ENCODE data around the gene USP7. TPM values are rescaled to one million over a fixed set of nuclear protein-coding genes. Genes with fewer than 3 reads are reported as not detected.

Gene USP7
- total RNA-seq, 1 donor from 2014 or later, result 188 TPM

DNA sequence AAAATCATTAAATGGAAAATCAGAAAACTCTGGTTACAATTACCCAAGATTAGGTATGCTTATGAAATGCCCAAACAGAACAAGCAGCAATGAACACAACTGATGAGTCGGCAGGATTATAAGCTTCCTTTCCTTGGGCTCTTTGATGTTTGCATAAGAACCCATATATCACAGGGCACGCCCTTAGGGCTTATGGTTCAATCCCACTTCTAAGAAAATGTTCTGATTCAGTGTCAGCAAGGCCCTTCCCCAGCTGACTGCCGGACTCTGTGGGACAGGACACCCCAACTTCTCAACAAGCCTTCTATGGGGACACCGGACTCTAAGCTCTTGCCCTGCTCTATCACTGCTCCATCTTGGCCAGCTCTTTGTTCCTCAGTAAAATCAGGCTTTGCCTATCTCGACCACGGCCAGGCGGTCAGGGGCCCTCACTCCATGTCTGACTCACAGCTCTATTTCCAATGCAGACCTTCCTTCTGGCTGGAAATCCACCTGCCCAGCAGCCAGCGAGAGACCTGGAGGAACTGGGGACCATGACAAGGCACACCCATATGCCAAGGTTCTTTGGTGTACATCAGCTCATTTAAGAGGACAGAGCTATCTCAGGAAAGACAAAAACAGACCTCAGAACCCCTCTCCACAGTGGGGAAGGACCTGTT is 54.8 kb downstream of the USP7 start:
- intact Hi-C loops (cut with micrococcal nuclease), result no loop called here
- no peak for DNase-seq (ENCODE audit: low spot score)
- Mint-ChIP-seq H3K27me3 (ENCODE audit: insufficient read depth) (no peaks in the 10 kb centered on the region), H3K27ac (peak overlapping the region; percentile 76), H3K9me3 (no peaks in the 10 kb centered on the region), H3K36me3 (ENCODE audit: low read depth) (peaks cover 52% of the 10 kb centered on the region), H3K4me1 (ENCODE audit: low read depth) (peaks cover 40% of the 10 kb centered on the region), H3K4me3 (no peak overlapping the region)

DNA sequence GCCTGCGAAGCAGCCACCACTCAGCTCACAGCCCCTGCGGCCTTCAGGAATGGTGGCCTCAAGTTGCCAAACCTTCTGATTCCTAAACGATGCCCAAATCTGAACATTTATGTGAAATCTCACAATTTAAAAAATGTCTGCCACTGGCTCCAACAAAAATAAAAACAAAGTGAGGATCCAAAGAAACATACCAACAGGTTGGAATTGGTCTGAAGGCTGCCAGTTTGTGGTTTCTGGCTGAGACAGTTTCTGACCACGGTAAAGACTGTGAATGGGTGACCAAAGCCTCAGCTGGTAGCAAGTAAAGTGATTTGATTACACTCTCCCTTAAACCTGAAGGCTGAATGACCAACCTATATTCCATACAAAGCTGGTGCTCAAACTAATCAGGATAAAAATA is 56.6 kb downstream of the USP7 start:
- no peaks in the 10 kb centered on the region for H3K27me3 Mint-ChIP-seq (ENCODE audit: insufficient read depth)
- no peak overlapping the region for H3K27ac Mint-ChIP-seq
- H3K9me3 Mint-ChIP-seq, result no peaks in the 10 kb centered on the region
- intact Hi-C loops (cut with micrococcal nuclease), result loop anchor here (2.0 kb wide), 1 partner anchor 228 kb away; no protein-coding TSS in a partner anchor
- DNase-seq (ENCODE audit: low spot score), result no peak
- no peak overlapping the region for H3K4me3 Mint-ChIP-seq
- H3K4me1 Mint-ChIP-seq (ENCODE audit: low read depth), result peaks cover 40% of the 10 kb centered on the region
- peaks cover 53% of the 10 kb centered on the region for H3K36me3 Mint-ChIP-seq (ENCODE audit: low read depth)

DNA sequence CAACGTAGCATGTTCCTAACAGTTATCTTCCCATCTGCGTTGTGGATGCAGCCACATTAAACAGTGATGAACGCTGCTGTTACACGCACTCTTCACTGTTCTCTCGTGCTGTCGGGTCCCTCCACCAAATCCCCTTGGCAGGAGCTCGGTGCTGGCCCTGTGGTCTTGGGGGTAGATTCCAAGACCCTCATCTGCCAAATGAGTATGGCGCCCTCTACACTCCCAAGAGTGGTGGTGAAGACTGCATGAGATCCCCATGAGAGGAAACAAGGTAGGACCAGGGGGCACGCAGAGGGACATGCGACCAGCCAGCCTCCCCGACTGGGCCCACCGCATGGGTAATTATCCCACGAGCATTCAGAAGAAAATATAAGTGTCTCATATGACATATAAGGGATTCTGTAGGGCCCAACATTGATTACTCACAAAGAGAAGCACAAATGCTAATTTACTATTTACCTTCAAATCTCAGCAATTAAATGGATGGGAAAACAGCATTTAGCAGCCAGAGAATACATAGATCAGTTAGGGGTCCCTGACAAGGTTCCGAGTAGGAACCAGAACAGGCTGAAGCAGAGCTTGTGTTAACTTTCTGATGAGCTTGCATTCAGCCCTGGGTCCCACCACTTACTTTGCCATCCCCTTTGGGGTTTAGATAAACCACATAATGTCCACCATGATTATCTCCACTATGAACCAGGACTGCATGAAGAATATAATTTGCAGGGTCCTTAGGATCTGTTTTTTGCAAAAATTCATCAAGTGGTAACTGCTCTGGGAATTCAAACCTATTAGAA is 57.7 kb downstream of the USP7 start:
- no peak for DNase-seq (ENCODE audit: low spot score)
- H3K27ac Mint-ChIP-seq, result no peak overlapping the region
- no peaks in the 10 kb centered on the region for H3K27me3 Mint-ChIP-seq (ENCODE audit: insufficient read depth)
- H3K36me3 Mint-ChIP-seq (ENCODE audit: low read depth), result peaks cover 56% of the 10 kb centered on the region
- H3K4me1 Mint-ChIP-seq (ENCODE audit: low read depth), result peaks cover 31% of the 10 kb centered on the region
- no peaks in the 10 kb centered on the region for H3K9me3 Mint-ChIP-seq
- intact Hi-C loops (cut with micrococcal nuclease), result loop anchor here (1.0 to 2.0 kb wide), 3 partner anchors 30 to 229 kb away; no protein-coding TSS in a partner anchor
- H3K4me3 Mint-ChIP-seq, result no peak overlapping the region

DNA sequence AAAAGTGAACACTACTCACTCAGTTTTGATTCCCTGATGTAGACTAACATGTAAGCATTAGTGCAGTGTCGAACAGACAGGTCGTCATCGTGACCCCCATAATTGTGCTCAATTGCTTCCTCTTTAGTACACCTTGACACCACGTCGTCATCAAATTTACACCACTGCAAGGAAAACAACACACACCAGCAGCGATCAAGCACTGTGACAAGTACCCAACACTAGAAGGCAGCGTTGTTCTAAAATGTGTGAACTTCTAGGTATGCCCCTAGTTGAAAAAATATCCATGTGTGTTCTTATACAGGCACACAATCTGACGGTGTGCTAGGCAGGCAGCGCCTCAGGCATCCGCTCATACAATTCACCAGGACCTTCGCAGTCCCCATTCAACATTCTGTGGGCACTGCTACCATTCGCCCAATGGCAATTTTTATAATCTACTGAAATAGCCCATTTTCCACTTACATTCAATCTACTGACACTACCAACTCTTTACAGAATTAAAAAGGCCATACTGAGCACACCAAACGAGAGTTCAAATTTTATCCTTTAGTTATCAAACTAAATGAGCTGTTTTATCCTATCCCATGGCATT is 58.4 kb downstream of the USP7 start:
- Mint-ChIP-seq H3K9me3 (no peaks in the 10 kb centered on the region), H3K4me3 (no peak overlapping the region), H3K27me3 (ENCODE audit: insufficient read depth) (no peaks in the 10 kb centered on the region), H3K27ac (no peak overlapping the region), H3K4me1 (ENCODE audit: low read depth) (peaks cover 24% of the 10 kb centered on the region), H3K36me3 (ENCODE audit: low read depth) (peaks cover 55% of the 10 kb centered on the region)
- DNase-seq (ENCODE audit: low spot score), result no peak
- intact Hi-C loops (cut with micrococcal nuclease), result loop anchor here (1.0 kb wide), 2 partner anchors 31 to 103 kb away; no protein-coding TSS in a partner anchor

DNA sequence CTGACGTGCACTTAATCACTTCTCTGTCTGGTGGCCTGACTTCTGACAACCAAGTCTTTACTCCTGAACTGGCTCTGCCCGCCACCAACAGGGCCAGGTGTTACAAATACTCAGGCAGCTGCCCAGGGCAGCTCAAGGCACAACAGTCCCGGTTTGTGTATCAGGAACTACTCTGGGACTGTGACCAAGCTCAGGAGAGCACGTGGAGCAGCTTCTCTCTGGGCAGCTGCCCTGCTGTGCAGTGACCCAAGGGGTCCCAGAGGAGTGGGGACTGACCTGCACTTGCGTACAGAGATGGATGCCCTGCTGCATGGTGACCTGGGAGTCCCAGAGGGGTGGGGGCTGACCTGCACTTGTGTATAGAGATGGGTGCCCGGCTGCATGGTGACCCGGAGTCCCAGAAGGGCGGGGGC is 59.7 kb downstream of the USP7 start:
- intact Hi-C loops (cut with micrococcal nuclease), result no loop called here
- Mint-ChIP-seq H3K4me3 (no peak overlapping the region), H3K36me3 (ENCODE audit: low read depth) (peaks cover 64% of the 10 kb centered on the region), H3K27me3 (ENCODE audit: insufficient read depth) (no peaks in the 10 kb centered on the region), H3K27ac (peak overlapping the region; percentile 12), H3K4me1 (ENCODE audit: low read depth) (peaks cover 16% of the 10 kb centered on the region), H3K9me3 (no peaks in the 10 kb centered on the region)
- no peak for DNase-seq (ENCODE audit: low spot score)

DNA sequence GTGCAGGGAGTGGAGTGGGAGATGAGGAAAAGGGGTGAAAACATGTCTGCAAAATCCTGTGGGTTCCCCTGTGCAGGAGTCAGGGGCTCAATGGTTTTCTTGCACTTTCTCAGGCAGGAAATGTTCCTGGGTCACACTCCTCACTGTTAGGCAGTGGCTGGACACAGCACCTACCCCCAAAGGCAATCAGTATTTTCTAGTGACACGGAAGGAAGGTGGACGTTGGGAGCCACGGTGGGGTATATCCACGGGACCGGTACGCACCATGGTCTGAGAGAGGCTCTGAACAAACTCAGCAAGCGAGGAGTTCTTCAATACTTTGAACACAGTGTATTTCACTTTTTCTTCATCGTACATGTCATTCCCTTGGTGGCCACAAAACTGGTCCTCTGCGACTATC is 60.7 kb downstream of the USP7 start:
- Mint-ChIP-seq H3K4me3 (no peak overlapping the region), H3K4me1 (ENCODE audit: low read depth) (peaks cover 6% of the 10 kb centered on the region), H3K9me3 (no peaks in the 10 kb centered on the region), H3K27ac (no peak overlapping the region), H3K27me3 (ENCODE audit: insufficient read depth) (no peaks in the 10 kb centered on the region), H3K36me3 (ENCODE audit: low read depth) (peaks cover 65% of the 10 kb centered on the region)
- no peak for DNase-seq (ENCODE audit: low spot score)
- intact Hi-C loops (cut with micrococcal nuclease), result no loop called here

DNA sequence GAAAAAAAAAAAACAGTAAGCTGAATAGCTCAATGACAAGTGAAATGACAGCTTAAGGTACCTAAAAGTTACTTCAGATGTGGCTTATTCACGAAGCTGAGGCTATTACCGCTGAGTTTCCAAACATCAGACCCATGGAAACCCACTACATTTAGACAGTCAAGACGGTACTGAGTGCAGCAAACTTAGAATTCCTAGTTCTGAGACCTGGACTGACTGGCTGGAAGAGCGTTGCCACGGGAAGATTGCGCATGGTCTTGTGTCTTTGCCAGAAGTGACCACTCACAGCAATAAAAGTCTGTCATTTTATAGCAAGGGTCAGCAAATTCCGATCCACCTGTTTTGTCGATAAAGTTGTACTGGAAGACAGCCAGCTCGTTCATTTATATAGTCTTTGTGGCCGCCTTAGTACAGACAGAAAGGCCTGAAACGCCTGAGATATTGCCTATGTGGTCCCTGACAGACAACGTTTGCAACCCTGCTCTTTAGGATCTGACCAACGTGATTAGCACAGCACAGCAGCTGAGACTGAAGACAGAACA is 62.3 kb downstream of the USP7 start:
- H3K4me1 Mint-ChIP-seq (ENCODE audit: low read depth), result no peaks in the 10 kb centered on the region
- intact Hi-C loops (cut with micrococcal nuclease), result loop anchor here (2.0 kb wide), 1 partner anchor 19 kb away; no protein-coding TSS in a partner anchor
- H3K36me3 Mint-ChIP-seq (ENCODE audit: low read depth), result peaks cover 61% of the 10 kb centered on the region
- no peaks in the 10 kb centered on the region for H3K9me3 Mint-ChIP-seq
- H3K27me3 Mint-ChIP-seq (ENCODE audit: insufficient read depth), result no peaks in the 10 kb centered on the region
- DNase-seq (ENCODE audit: low spot score), result no peak
- no peak overlapping the region for H3K4me3 Mint-ChIP-seq
- H3K27ac Mint-ChIP-seq, result no peak overlapping the region

DNA sequence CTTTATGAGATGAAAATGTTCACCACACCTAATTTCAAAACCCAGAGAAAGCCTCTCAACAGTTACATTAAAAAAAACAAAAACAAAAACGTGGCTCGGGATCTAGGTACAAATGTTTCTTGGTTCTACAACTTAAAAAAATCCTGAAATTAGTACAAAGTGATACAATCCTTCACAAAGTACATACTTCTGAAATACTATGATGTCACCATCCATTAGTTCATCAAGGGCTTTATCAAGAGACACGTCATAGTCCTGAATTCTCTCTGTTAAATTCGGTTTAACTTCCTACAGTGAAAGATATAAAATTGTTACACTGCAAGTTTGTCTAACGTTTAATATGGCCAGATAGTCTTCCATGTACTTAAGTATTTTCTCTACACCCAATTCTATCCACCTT is 63.4 kb downstream of the USP7 start:
- no peak for DNase-seq (ENCODE audit: low spot score)
- H3K27ac Mint-ChIP-seq, result no peak overlapping the region
- H3K4me3 Mint-ChIP-seq, result no peak overlapping the region
- H3K36me3 Mint-ChIP-seq (ENCODE audit: low read depth), result peaks cover 55% of the 10 kb centered on the region
- no peaks in the 10 kb centered on the region for H3K4me1 Mint-ChIP-seq (ENCODE audit: low read depth)
- H3K27me3 Mint-ChIP-seq (ENCODE audit: insufficient read depth), result no peaks in the 10 kb centered on the region
- H3K9me3 Mint-ChIP-seq, result no peaks in the 10 kb centered on the region
- intact Hi-C loops (cut with micrococcal nuclease), result loop anchor here (2.0 kb wide), 1 partner anchor 20 kb away; no protein-coding TSS in a partner anchor

DNA sequence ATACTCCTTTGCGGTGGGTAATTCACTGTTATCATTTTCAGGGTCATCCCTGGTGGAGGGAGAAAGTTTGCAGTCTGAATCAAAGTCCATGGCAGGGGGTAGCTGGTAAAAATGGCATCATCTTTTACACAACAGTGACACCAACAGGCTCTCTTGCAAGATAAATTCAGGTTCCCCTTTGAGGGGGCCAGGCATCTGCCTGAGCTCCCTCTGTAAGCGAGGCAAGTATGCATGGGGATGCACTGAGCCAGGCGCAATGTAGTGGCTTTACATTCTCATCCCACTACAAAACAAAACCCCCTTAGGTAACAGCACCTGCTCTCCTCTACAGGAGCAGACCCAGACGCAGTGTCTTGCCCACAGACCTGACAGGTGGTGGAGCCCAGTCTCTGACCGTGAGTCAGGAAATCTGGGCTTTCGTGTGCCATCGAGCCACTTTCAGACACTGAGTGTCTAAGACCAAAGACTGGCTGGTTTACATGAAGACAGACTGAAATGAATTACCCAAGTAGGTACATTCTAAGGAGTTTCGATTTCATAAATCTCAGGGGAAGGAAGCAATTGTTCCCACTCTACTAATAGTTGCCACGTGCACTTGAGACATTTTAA is 63.9 kb downstream of the USP7 start:
- Mint-ChIP-seq H3K36me3 (ENCODE audit: low read depth) (peaks cover 56% of the 10 kb centered on the region), H3K4me3 (no peak overlapping the region), H3K27me3 (ENCODE audit: insufficient read depth) (no peaks in the 10 kb centered on the region), H3K9me3 (no peaks in the 10 kb centered on the region), H3K27ac (no peak overlapping the region), H3K4me1 (ENCODE audit: low read depth) (no peaks in the 10 kb centered on the region)
- intact Hi-C loops (cut with micrococcal nuclease), result loop anchor here (2.0 kb wide), 1 partner anchor 21 kb away; no protein-coding TSS in a partner anchor
- DNase-seq (ENCODE audit: low spot score), result no peak

DNA sequence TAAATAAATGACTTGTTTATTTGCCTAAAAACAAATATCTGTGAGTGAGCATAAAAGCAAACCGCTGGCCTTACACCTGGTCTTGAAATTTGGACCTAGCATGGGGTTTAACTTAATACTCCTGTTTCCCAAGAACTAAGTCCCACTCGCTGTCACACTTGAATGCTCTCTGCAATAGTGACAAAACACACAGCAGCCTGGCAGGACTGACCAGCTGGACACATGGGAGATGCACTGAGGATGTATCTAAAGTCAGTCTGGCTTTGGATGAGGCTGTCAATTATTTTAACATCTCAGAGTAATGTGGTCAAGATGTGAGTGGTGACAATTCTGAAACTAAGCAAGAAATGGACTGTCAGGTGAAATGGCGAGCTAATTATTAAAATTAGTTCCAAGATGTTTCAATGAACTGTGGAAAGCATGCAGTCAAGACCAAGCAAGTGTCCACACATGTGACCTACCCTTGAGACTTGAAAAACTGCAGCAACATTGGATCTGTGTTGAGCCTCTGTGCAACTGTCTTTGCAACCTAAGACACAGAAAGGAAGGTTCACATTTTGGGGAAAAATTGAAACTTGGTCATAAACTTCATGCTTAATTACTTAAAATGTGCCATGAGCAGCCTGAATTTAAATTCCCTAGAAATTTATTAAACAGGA is 64.9 kb downstream of the USP7 start:
- Mint-ChIP-seq H3K4me1 (ENCODE audit: low read depth) (no peaks in the 10 kb centered on the region), H3K9me3 (no peaks in the 10 kb centered on the region), H3K27ac (no peak overlapping the region), H3K27me3 (ENCODE audit: insufficient read depth) (no peaks in the 10 kb centered on the region), H3K4me3 (no peak overlapping the region), H3K36me3 (ENCODE audit: low read depth) (peaks cover 62% of the 10 kb centered on the region)
- intact Hi-C loops (cut with micrococcal nuclease), result no loop called here
- DNase-seq (ENCODE audit: low spot score), result no peak

DNA sequence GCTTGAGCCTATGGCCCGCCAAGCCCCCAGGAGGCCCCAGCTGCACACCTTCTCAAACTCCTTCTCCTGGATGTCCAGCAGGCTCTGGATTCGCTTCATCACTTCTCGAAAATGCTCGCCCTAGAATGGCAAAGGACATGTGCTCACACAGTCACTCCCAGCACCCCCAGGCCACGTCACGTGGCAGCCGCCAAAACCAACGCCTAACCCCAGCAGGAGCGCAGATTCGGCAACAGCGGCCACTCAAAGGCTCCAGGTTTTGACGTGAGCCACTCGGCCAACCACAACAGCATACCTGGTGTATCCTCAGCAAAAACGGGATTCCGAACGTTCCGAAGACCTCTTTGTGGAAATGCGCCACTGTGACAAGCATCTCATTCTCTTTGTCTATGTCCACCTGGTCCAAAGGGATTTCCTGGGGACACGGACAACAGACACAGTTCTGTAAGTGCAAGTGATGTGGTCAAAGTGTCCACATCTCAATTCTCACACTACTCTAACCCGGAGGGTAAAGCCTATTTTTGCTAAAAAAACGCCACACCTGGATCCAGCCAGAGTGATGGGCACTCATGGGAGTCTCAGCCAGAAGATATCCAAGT is 68.9 kb downstream of the USP7 start:
- no peak overlapping the region for H3K4me3 Mint-ChIP-seq
- peaks cover 9% of the 10 kb centered on the region for H3K4me1 Mint-ChIP-seq (ENCODE audit: low read depth)
- H3K36me3 Mint-ChIP-seq (ENCODE audit: low read depth), result peaks cover 65% of the 10 kb centered on the region
- no peaks in the 10 kb centered on the region for H3K9me3 Mint-ChIP-seq
- no peak for DNase-seq (ENCODE audit: low spot score)
- intact Hi-C loops (cut with micrococcal nuclease), result no loop called here
- H3K27ac Mint-ChIP-seq, result no peak overlapping the region
- H3K27me3 Mint-ChIP-seq (ENCODE audit: insufficient read depth), result no peaks in the 10 kb centered on the region
